NCI-H82 treated with DMSO at 0.1 percent for 48 hours (cell line): ENCODE results near the gene SLC26A8.
"Not testable (repeated sequence)": the region's sequence is repeated elsewhere in the genome, so short reads cannot be mapped to it uniquely, and the experiment has no call there.

Source experiments
- DNase-seq: peaks from one replicate; lab custom pipeline; 2025; ENCODE audit not compliant: unreplicated experiment; lab: John Stamatoyannopoulos, UW

SLC26A8 gene

GRCh38 chr6:35948725-35949124 is 75.7 kb downstream of the SLC26A8 start:
- peak; percentile 70 for DNase-seq

DNA sequence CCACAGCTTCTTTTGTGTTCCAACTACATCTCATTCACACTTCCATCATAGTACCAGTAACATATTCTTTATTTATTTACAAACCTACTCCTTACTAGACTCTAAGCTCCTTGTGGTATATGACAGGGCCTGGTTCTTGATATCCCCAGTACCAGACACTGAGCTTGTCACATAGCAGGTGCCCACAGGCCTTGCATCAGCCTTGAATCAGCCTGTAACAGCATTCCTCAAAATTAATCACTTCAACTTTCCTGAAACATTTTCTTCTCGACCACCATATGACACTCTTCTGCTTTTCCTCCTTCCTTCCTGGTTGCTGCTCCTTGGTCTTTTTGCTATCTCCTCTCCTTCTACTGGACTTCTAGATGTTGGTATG is 78.8 kb downstream of the SLC26A8 start:
- no peak for DNase-seq

- no peak for DNase-seq
Observed at GRCh38 chr6:35943390-35943789, 81.1 kb downstream of the SLC26A8 start.

GRCh38 chr6:35942355-35942754 is 82.1 kb downstream of the SLC26A8 start:
- no peak for DNase-seq

- DNase-seq: not testable (repeated sequence)
Observed at GRCh38 chr6:35941170-35941569, 83.3 kb downstream of the SLC26A8 start.

DNA sequence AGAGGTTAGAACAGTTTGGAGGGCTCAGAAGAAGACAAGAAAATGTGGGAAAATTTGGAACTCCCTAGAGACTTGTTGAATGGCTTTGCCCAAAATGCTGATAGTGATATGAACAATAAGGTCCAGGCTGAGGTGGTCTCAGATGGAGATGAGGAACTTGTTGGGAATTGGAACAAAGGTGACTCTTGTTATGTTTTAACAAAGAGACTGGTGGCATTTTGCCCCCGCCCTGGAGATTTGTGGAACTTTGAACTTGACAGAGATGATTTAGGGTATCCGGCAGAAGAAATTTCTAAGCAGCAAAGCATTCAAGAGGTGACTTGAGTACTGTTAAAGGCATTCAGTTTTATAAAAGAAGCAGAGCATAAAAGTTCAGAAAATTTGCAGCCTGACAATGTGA is 84.4 kb downstream of the SLC26A8 start:
- DNase-seq: not testable (repeated sequence)

- DNase-seq: not testable (repeated sequence)
Observed at GRCh38 chr6:35939259-35939658, 85.2 kb downstream of the SLC26A8 start.

- DNase-seq: no peak
Observed at GRCh38 chr6:35936681-35937359, 87.6 kb downstream of the SLC26A8 start.

DNA sequence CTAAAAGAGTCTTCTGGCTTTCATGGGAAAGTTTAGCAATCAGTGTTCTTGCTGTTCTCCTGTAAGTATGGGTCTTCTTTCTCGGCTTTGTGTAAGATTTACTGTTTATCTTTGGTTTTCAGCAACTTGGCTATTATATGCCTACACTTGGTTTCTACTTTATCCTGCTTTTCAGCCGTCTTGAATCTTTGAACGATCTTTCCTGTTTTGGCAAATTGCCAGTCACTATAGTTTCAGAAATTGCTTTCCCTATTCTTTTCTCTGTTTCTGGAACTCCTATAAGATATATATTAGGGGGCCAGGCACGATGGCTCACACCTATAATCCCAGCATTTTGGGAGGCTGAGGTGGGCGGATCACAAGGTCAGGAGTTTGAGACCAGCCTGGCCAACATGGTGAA is 89.0 kb downstream of the SLC26A8 start:
- DNase-seq: no peak

- no peak for DNase-seq
Observed at GRCh38 chr6:35933844-35934243, 90.6 kb downstream of the SLC26A8 start.

DNA sequence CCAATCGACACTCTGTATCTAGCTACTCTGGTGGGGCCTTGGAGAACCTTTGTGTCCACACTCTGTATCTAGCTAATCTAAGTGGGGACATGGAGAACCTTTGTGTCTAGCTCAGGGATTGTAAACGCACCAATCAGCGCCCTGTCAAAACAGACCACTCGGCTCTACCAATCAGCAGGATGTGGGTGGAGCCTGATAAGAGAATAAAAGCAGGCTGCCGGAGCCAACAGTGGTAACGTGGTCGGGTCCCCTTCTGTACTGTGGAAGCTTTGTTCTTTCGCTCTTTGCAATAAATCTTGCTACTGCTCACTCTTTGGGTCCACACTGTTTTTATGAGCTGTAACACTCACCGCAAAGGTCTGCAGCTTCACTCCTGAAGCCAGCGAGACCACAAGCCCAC is 92.6 kb downstream of the SLC26A8 start:
- DNase-seq: not testable (repeated sequence)

- no peak for DNase-seq
Observed at GRCh38 chr6:35931120-35931561, 93.3 kb downstream of the SLC26A8 start.

- no peak for DNase-seq
Observed at GRCh38 chr6:35929601-35930000, 94.8 kb downstream of the SLC26A8 start.

DNA sequence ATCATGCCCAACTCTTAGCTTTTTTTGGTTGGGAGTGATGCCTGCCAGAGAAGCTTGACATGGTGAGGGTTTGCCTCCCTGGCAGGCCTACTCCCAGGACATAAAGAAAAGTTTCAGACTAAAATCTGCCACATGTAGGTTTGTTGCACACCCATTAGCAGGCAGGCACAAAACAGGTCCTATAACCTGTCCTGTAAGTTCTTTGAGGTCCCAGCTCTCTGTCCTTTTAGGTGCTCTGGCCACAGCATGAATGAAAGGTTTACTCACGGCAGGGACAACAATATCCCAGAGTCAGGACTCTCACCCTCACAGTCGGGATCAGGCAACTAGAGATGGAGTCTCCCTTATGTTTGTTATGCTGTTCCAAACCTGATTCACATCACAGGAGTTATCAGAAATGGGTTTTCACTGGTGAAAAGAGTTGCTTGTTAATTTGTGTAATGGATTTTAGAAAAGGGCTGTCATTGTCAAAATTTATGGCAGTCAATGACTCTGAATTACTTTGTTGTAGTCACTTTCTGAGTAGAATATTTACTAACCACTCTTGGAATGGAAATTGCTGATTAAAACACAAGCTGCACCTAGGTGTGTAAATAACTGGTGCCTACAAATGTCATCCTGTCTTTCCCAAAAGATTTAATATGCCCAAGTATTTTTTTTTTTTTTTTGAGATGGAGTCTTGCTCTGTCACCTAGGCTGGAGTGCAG is 97.8 kb downstream of the SLC26A8 start:
- DNase-seq: no peak

GRCh38 chr6:35925961-35926360 is 98.5 kb downstream of the SLC26A8 start:
- no peak for DNase-seq

DNA sequence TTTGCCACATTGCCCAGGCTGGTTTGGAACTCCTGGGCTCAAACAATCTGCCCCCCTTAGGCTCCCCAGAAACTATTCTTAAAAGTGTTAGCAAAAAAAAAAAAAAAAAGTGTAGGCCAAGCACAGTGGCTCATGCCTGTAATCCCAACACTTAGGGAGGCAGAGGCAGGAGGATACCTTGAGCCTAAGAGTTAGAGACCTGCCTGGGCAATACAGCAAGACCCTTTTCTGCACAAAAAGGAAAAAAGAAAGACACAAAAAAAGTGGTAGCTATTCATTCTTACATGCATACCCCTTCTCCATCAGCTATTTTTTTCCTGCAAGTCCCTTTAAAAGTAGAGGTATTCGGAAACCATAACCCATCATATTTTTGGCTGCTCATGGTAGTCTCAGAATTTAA is 100.3 kb downstream of the SLC26A8 start:
- no peak for DNase-seq

DNA sequence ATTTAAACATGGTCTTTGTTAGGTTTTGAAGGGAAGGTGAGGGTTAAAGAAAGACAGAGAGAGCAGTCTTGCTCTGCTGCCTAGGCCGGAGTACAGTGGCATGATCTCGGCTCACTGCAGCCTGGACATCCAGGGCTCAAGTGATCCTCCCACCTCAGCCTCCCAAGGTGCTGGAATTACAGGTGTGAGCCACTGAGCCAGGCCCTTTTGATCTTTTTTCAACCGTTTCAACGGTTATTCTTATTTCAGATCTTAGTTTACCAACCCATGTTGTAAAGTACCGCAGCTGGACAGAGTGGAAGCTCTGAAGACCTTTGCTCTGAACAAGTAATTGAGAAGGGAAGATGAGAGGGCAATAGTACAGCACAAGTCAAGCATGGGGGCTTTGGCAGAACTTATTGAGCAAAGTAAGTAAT is 102.3 kb downstream of the SLC26A8 start:
- no peak for DNase-seq

DNA sequence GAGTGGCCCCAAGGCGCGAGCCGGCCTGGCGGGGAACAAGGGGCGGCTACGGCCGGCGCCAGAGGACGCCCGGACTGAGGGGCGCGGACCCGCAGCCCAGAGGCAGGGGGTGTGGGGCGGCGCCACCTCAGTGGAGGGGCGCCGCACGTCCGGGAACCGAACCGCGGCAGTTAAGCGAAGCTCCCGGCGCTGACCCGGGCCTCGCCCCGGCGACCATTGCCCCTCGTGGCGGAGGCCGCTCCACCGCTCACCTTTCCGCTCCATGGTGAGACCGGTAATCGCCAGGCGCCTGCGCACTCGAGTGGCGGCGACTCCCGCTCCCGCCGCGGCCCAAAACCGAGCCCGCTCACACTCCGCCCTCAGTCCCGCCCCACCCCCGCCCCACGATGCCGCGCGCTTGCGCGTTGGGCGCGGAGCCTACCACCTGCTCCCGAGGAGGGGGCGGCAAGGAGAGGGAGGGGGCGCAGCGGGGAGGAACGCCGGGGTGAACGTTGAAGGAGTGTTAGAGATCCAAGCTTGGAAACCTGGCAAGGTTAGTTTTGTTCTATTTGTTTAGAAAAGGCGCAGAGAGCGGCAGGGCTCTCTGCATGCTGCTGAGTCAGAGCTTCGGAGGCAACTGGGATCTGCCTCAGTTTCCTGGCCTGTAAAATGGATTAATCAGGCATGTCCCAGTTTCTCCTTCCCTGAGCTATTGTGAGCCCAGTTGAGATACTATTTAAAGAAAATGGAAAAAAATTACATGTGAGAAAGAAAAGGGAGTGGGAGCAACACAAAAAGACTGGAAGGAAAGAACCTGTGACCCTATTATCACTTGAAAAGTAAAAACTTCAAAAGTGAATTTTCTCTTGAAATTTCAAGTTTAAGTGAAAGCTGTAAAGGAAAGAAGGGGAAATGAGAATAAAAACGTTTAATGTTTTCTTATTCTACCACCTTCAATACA is 103.4 kb downstream of the SLC26A8 start, which contains the start of gene SRPK1:
Gene SRPK1, minus strand, starts transcription at position 306 of the 940 bp plus-strand sequence. Its CDS starts 42 bp downstream, at position 264.
- DNase-seq: peak; percentile 76

- no peak for DNase-seq
Observed at GRCh38 chr6:35919827-35920751, 104.4 kb downstream of the SLC26A8 start.

GRCh38 chr6:35919085-35919826 is 105.2 kb downstream of the SLC26A8 start:
- DNase-seq: no peak
